Fibroblast of pulmonary artery (primary cell): Measurements from ENCODE around the gene MRI1.

ENCODE experiments used
- DNase-seq: peaks from one replicate; pipeline ENCODE4 v3.0.0-alpha.2; 2010; ENCODE audit warnings: low read depth
- H3K4me3 ChIP-seq: replicated peaks from 2 replicates; pipeline ENCODE4 v1.5.1; 2011; ENCODE audit warnings: low read depth, mild to moderate bottlenecking, control low read depth, low read length, moderate library complexity
- CTCF ChIP-seq: IDR thresholded peaks from 2 replicates; pipeline ENCODE4 v1.5.1; 2011; ENCODE audit warnings: mild to moderate bottlenecking, control low read depth, low read length, inconsistent platforms; ENCODE audit errors: missing control alignments

MRI1 gene

GRCh38 chr19:13799669-13800068 lies 35.3 kb downstream of the MRI1 start:
- DNase-seq = no peak
- no peak overlapping the region for H3K4me3 ChIP-seq
- TF ChIP-seq CTCF = no peak

- DNase-seq = no peak
- no peak for TF ChIP-seq CTCF
- no peak overlapping the region for H3K4me3 ChIP-seq
Measured at GRCh38 chr19:13803038-13803437, 38.7 kb downstream of the MRI1 start.

GRCh38 chr19:13804830-13805683 lies 40.7 kb downstream of the MRI1 start:
- peak; percentile 16 for TF ChIP-seq CTCF
- DNase-seq = no peak
- no peak overlapping the region for H3K4me3 ChIP-seq

GRCh38 chr19:13806728-13807127 lies 42.4 kb downstream of the MRI1 start:
- no peak for TF ChIP-seq CTCF
- H3K4me3 ChIP-seq = no peak overlapping the region
- DNase-seq = no peak

- DNase-seq = no peak
- TF ChIP-seq CTCF = no peak
- H3K4me3 ChIP-seq = no peak overlapping the region
Measured at GRCh38 chr19:13807421-13808021, 43.2 kb downstream of the MRI1 start.

GRCh38 chr19:13808856-13809255 lies 44.5 kb downstream of the MRI1 start:
- no peak for TF ChIP-seq CTCF
- no peak for DNase-seq
- no peak overlapping the region for H3K4me3 ChIP-seq
